GM23248 (cell line): Measurements from ENCODE around the gene RANGRF. TPM values are rescaled to one million over a fixed set of nuclear protein-coding genes. Genes with fewer than 3 reads are reported as not detected.

Source experiments
- DNase-seq: peaks from one replicate; pipeline ENCODE4 v3.0.0-alpha.2; 2015
- H2AFZ ChIP-seq: fragments of 200-600 bp; sonication (generic); 2 replicates; pipeline ENCODE4 v1.6.1; 2016; ENCODE audit warnings: antibody characterized with exemption
- H3F3A ChIP-seq: fragments of 200-600 bp; sonication (generic); 2 replicates; pipeline ENCODE4 v1.6.1; 2016; ENCODE audit warnings: mild to moderate bottlenecking, antibody characterized with exemption, mixed run types; ENCODE audit not compliant: insufficient read depth
- H3K27ac ChIP-seq: fragments of 200-600 bp; sonication (generic); 2 replicates; pipeline ENCODE4 v1.5.1; 2016; ENCODE audit warnings: mild to moderate bottlenecking
- H3K27me3 ChIP-seq: fragments of 200-600 bp; sonication (generic); replicated peaks from 2 replicates; pipeline ENCODE4 v1.6.1; 2016; ENCODE audit warnings: mild to moderate bottlenecking; ENCODE audit not compliant: insufficient read depth
- H3K36me3 ChIP-seq: fragments of 200-600 bp; sonication (generic); 2 replicates; pipeline ENCODE4 v1.6.1; 2016; ENCODE audit warnings: low read depth, mild to moderate bottlenecking
- H3K4me1 ChIP-seq: fragments of 200-600 bp; sonication (generic); 2 replicates; pipeline ENCODE4 v1.6.1; 2016; ENCODE audit warnings: mild to moderate bottlenecking; ENCODE audit not compliant: insufficient read depth
- H3K4me2 ChIP-seq: fragments of 200-600 bp; sonication (generic); one replicate; pipeline ENCODE4 v1.6.1; 2016; ENCODE audit warnings: mild to moderate bottlenecking; ENCODE audit not compliant: unreplicated experiment
- H3K4me3 ChIP-seq: fragments of 200-600 bp; sonication (generic); 2 replicates; pipeline ENCODE4 v1.5.1; 2016; ENCODE audit warnings: mild to moderate bottlenecking
- H3K79me2 ChIP-seq: fragments of 200-600 bp; sonication (generic); 2 replicates; pipeline ENCODE4 v1.6.1; 2016; ENCODE audit warnings: mild to moderate bottlenecking; ENCODE audit not compliant: insufficient read depth
- H3K9ac ChIP-seq: fragments of 200-600 bp; sonication (generic); 2 replicates; pipeline ENCODE4 v1.6.1; 2016; ENCODE audit warnings: mild to moderate bottlenecking
- H3K9me2 ChIP-seq: fragments of 200-600 bp; sonication (generic); 2 replicates; pipeline ENCODE4 v1.6.1; 2016; ENCODE audit warnings: mixed run types, mild to moderate bottlenecking, moderate library complexity; ENCODE audit not compliant: insufficient read depth
- H3K9me3 ChIP-seq: fragments of 200-600 bp; sonication (generic); one replicate; pipeline ENCODE4 v1.6.1; 2017; ENCODE audit warnings: low read depth
- H4K20me1 ChIP-seq: fragments of 200-600 bp; sonication (generic); 2 replicates; pipeline ENCODE4 v1.6.0; 2016; ENCODE audit not compliant: insufficient read depth
- EZH2 ChIP-seq: fragments of 200-600 bp; sonication (generic); IDR thresholded peaks from 2 replicates; pipeline ENCODE4 v1.6.1; 2018; ENCODE audit warnings: antibody characterized with exemption, mild to moderate bottlenecking; ENCODE audit not compliant: insufficient read depth, poor library complexity, severe bottlenecking
- EZH2phosphoT487 ChIP-seq: fragments of 200-600 bp; sonication (generic); IDR thresholded peaks from 2 replicates; pipeline ENCODE4 v1.6.1; 2018; ENCODE audit warnings: antibody characterized with exemption, moderate library complexity, mild to moderate bottlenecking, low read depth; ENCODE audit not compliant: insufficient read depth
- WGBS, 2 experiments: methylation state at CpG; one replicate each; pipeline ENCODE4 v1.1.6; 2015 to 2017; ENCODE audit warnings: low lambda C conversion rate in 2 of 2, low coverage in 1 of 2; ENCODE audit errors: missing lambda C conversion rate in 2 of 2; 5-methylcytosine and 5-hydroxymethylcytosine counted together
- in situ Hi-C: fragments of 300-500 bp; cut with MboI; formaldehyde crosslinking; loops from 2 replicates; pipeline ENCODE4 v1.15.0; 2020
- polyA plus RNA-seq: library from polyadenylated mRNA; unstranded; fragments of >200 nt; fragmentation: Nextera tagmentation; extraction: Ambion mirVana; gene quantifications from 2 replicates; pipeline ENCODE4 v1.2.1, GENCODE V29; 2016
- total RNA-seq: library from RNA; depleted of rRNA; stranded (reverse); fragments of >200 nt; shearing (Covaris generic); gene quantifications from 2 replicates; pipeline ENCODE4 v1.2.3, GENCODE V29; 2014

The RANGRF gene
- total and polyA plus RNA-seq, 2 experiments from 2014 or later = 13.8 to 29.7 TPM

- no peak overlapping the region for H3K9ac ChIP-seq
- H3K36me3 ChIP-seq = no peaks in the 10 kb centered on the region
- no peaks in the 10 kb centered on the region for H3K9me3 ChIP-seq
- 58 to 63% methylated on average over 2 of the region's 2 CpGs for WGBS, 2 experiments
- H2AFZ ChIP-seq = no peak overlapping the region
- H4K20me1 ChIP-seq = no peaks in the 10 kb centered on the region
- no peaks in the 10 kb centered on the region for H3K79me2 ChIP-seq
- no peak for DNase-seq
- H3K4me2 ChIP-seq = no peak overlapping the region
- H3K9me2 ChIP-seq = no peaks in the 10 kb centered on the region
- H3K4me3 ChIP-seq = no peak overlapping the region
- H3K27me3 ChIP-seq = no peaks in the 10 kb centered on the region
- in situ Hi-C loops = no loop called here
- H3F3A ChIP-seq = no peaks in the 10 kb centered on the region
- H3K27ac ChIP-seq = no peak overlapping the region
- no peaks in the 10 kb centered on the region for H3K4me1 ChIP-seq
- no peak for TF ChIP-seq EZH2
- no peak for TF ChIP-seq EZH2phosphoT487
These were observed 43.7 kb downstream of the RANGRF start for GRCh38 chr17:8332128-8332527.

GRCh38 chr17:8332688-8333087 lies 44.2 kb downstream of the RANGRF start:
- H3K4me2 ChIP-seq = no peak overlapping the region
- DNase-seq = no peak
- in situ Hi-C loops = no loop called here
- no peaks in the 10 kb centered on the region for H3K36me3 ChIP-seq
- H3K9me2 ChIP-seq = no peaks in the 10 kb centered on the region
- TF ChIP-seq EZH2 (no peak), EZH2phosphoT487 (no peak)
- no peaks in the 10 kb centered on the region for H4K20me1 ChIP-seq
- no peaks in the 10 kb centered on the region for H3K27me3 ChIP-seq
- H3K27ac ChIP-seq = no peak overlapping the region
- no peak overlapping the region for H3K9ac ChIP-seq
- no peaks in the 10 kb centered on the region for H3F3A ChIP-seq
- H3K4me1 ChIP-seq = no peaks in the 10 kb centered on the region
- no peaks in the 10 kb centered on the region for H3K79me2 ChIP-seq
- H3K4me3 ChIP-seq = no peak overlapping the region
- 71 to 77% methylated on average over 5 of the region's 5 CpGs for WGBS, 2 experiments
- H2AFZ ChIP-seq = no peak overlapping the region
- no peaks in the 10 kb centered on the region for H3K9me3 ChIP-seq

- TF ChIP-seq EZH2 (no peak), EZH2phosphoT487 (no peak)
- no peak for DNase-seq
- Histone ChIP-seq H3K4me2 (no peak overlapping the region), H3K4me1 (no peaks in the 10 kb centered on the region), H3K9me3 (no peaks in the 10 kb centered on the region), H3K9ac (no peak overlapping the region), H3F3A (no peaks in the 10 kb centered on the region), H3K9me2 (no peaks in the 10 kb centered on the region), H3K36me3 (no peaks in the 10 kb centered on the region), H3K79me2 (no peaks in the 10 kb centered on the region), H3K27me3 (no peaks in the 10 kb centered on the region), H4K20me1 (no peaks in the 10 kb centered on the region), H3K4me3 (no peak overlapping the region), H2AFZ (no peak overlapping the region), H3K27ac (no peak overlapping the region)
- in situ Hi-C loops = no loop called here
- WGBS, 2 experiments = 70 to 89% methylated on average over 4 of the region's 4 CpGs
These were observed 44.8 kb downstream of the RANGRF start for GRCh38 chr17:8333281-8333680.

- Histone ChIP-seq H3F3A (no peaks in the 10 kb centered on the region), H3K4me2 (peak overlapping the region; percentile 26), H3K27me3 (no peaks in the 10 kb centered on the region), H3K9me2 (no peaks in the 10 kb centered on the region), H2AFZ (peak overlapping the region; percentile 42), H3K9me3 (no peaks in the 10 kb centered on the region), H3K4me1 (no peaks in the 10 kb centered on the region), H3K36me3 (no peaks in the 10 kb centered on the region), H3K79me2 (no peaks in the 10 kb centered on the region), H4K20me1 (no peaks in the 10 kb centered on the region), H3K9ac (no peak overlapping the region), H3K27ac (no peak overlapping the region), H3K4me3 (peak overlapping the region; percentile 31; the same call in 1 of the 2 replicates)
- 7 to 8% methylated on average over 11 of the region's 11 CpGs for WGBS, 2 experiments
- in situ Hi-C loops = no loop called here
- no peak for TF ChIP-seq EZH2phosphoT487
- TF ChIP-seq EZH2 = no peak
- peak; percentile 35 for DNase-seq
These were observed 49.6 kb downstream of the RANGRF start for GRCh38 chr17:8337802-8338752.
